ENCODE data around the gene FAM181B. TPM values are rescaled to one million over a fixed set of nuclear protein-coding genes. Genes with fewer than 3 reads are reported as not detected.
A peak's percentile ranks its signal among the peaks of the same experiment; 100 is the strongest.

The FAM181B gene
- not detected in 2 replicates for total RNA-seq (2014; rRNA removed; shearing (Covaris generic))

- DNase-seq (ENCODE audit: low spot score) = no peak
Observed at GRCh38 chr11:82733444-82734119, at the start of gene FAM181B. Gene FAM181B (minus strand): TSS chr11:82733864. CDS start chr11:82733729, 135 bp downstream.

- DNase-seq (ENCODE audit: low spot score) = no peak
Observed at GRCh38 chr11:82782825-82783374, 49.2 kb upstream of the FAM181B start.

GRCh38 chr11:82778776-82779175, 45.1 kb upstream of the FAM181B start:
- DNase-seq (ENCODE audit: low spot score) = no peak

GRCh38 chr11:82776377-82776776, 42.7 kb upstream of the FAM181B start:
- no peak for DNase-seq (ENCODE audit: low spot score)

GRCh38 chr11:82775736-82776346, 42.2 kb upstream of the FAM181B start:
- peak; percentile 55 for DNase-seq (ENCODE audit: low spot score)

- DNase-seq (ENCODE audit: low spot score) = no peak
Observed at GRCh38 chr11:82775218-82775617, 41.6 kb upstream of the FAM181B start.

GRCh38 chr11:82771781-82772180, 38.1 kb upstream of the FAM181B start:
- DNase-seq (ENCODE audit: low spot score) = no peak

- DNase-seq (ENCODE audit: low spot score) = no peak
Observed at GRCh38 chr11:82767123-82767522, 33.5 kb upstream of the FAM181B start.

GRCh38 chr11:82765466-82766034, 31.9 kb upstream of the FAM181B start:
- no peak for DNase-seq (ENCODE audit: low spot score)

GRCh38 chr11:82763167-82763566, 29.5 kb upstream of the FAM181B start:
- DNase-seq (ENCODE audit: low spot score) = no peak

GRCh38 chr11:82759649-82760048, 26.0 kb upstream of the FAM181B start:
- no peak for DNase-seq (ENCODE audit: low spot score)

- no peak for DNase-seq (ENCODE audit: low spot score)
Observed at GRCh38 chr11:82757660-82758357, 24.1 kb upstream of the FAM181B start.

- no peak for DNase-seq (ENCODE audit: low spot score)
Observed at GRCh38 chr11:82756765-82757639, 23.3 kb upstream of the FAM181B start.

GRCh38 chr11:82754410-82754809, 20.7 kb upstream of the FAM181B start:
- no peak for DNase-seq (ENCODE audit: low spot score)

GRCh38 chr11:82753921-82754320, 20.3 kb upstream of the FAM181B start:
- no peak for DNase-seq (ENCODE audit: low spot score)

- DNase-seq (ENCODE audit: low spot score) = no peak
Observed at GRCh38 chr11:82752801-82753200, 19.1 kb upstream of the FAM181B start.

- DNase-seq (ENCODE audit: low spot score) = no peak
Observed at GRCh38 chr11:82750643-82751139, 17.0 kb upstream of the FAM181B start.

- DNase-seq (ENCODE audit: low spot score) = no peak
Observed at GRCh38 chr11:82747471-82747870, 13.8 kb upstream of the FAM181B start.

GRCh38 chr11:82738091-82738490, 4.4 kb upstream of the FAM181B start:
- no peak for DNase-seq (ENCODE audit: low spot score)

GRCh38 chr11:82734120-82734479, 436 bp upstream of the FAM181B start:
- DNase-seq (ENCODE audit: low spot score) = no peak
